ENCODE measurements around the gene METTL4.

GRCh38 chr18:2518473-2518872 lies 52.8 kb downstream of the METTL4 start:
- no peak for TF ChIP-seq POLR2A (IDR thresholded peaks at IDR 0.05; ENCODE audit: low read length)
- TF ChIP-seq GATA1 (IDR thresholded peaks at IDR 0.05; ENCODE audit: low read depth, low read length), result no peak
